ENCODE results near the gene SEC24D. TPM values are rescaled to one million over a fixed set of nuclear protein-coding genes. Genes with fewer than 3 reads are reported as not detected.

Gene SEC24D
- total RNA-seq, 2 experiments from 2014 or later: 28.4 to 29.7 TPM

DNA sequence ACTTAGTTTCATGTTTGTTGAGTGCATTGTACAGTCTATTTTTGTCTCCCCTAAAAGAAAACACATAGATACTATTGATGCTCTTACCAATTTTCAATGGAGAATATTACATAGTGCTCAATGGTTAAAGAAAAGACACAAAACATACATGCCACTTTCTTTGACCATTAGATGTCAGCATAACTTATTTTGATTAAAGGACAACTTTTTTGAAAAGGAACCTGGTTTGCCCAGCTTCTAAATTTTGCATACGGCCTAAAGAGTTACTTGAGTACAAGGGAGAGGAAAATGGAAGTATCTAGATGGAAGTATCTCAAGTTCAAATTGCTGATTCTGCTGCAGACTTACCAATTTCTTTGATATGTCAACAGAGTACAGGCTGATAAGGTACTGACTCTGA, 82.2 kb downstream of the SEC24D start:
- intact Hi-C loops (cut with micrococcal nuclease): no loop called here
- CTCF ChIA-PET: interaction anchor here (1.0 to 1.8 kb wide), 2 partner anchors 12 to 18 kb away, joined by 3 to 6 read pairs; no protein-coding TSS in a partner anchor
- peaks cover 12% of the 10 kb centered on the region for H3K36me3 Mint-ChIP-seq (ENCODE audit: low read depth)

DNA sequence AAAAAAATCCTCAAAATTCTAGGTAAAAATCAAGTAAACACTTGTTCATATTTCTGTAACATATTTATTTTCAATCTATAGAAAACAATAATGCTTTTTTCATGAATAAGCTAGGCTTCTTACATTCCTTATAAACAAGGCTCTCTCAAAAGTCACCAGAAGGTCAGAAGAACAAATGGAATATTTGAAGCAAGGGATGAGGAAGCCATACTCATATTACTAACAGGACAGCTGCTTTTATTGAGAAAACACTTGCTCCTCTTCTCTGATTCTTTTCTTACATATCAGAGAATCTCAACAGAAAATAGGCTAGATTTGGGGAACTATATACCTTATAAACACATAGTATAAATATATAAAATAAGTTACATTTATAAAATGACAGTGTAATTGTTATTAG, 82.8 kb downstream of the SEC24D start:
- intact Hi-C loops (cut with micrococcal nuclease): no loop called here
- CTCF ChIA-PET: interaction anchor here (0.6 to 1.8 kb wide), 2 partner anchors 18 to 138 kb away, joined by 4 to 6 read pairs; no protein-coding TSS in a partner anchor
- H3K27ac Mint-ChIP-seq: no peak overlapping the region

More for the DNA sequence above, 82.2 kb downstream of the SEC24D start:
- Mint-ChIP-seq H3K4me1 (ENCODE audit: low read depth) (no peaks in the 10 kb centered on the region), H3K4me3 (no peak overlapping the region), H3K9me3 (no peaks in the 10 kb centered on the region), H3K27ac (no peak overlapping the region), H3K27me3 (ENCODE audit: low read depth) (no peaks in the 10 kb centered on the region)
- no peak for DNase-seq

DNA sequence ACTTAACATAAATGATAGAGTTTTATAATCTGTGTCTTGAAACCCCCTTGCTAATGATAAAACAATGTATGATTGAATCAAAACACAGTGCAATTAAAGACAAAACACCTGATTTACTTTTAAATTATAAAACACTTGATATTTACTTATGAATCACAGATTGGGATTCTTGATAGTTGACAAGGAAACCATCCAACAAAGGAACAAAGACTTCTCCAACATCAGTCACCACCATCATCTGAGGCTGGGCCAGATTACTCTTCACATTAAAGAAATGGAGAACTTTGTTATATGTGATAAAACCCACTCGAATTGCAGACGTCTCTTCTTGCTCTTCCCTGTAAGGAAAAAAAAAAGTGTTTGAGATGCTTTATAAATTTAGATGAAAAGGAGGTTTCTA, 83.4 kb downstream of the SEC24D start:
- no peak overlapping the region for H3K4me3 Mint-ChIP-seq
- H3K27me3 Mint-ChIP-seq (ENCODE audit: low read depth): no peaks in the 10 kb centered on the region
- H3K9me3 Mint-ChIP-seq: no peaks in the 10 kb centered on the region
- no peak for DNase-seq
- intact Hi-C loops (cut with micrococcal nuclease): no loop called here
- no peak overlapping the region for H3K27ac Mint-ChIP-seq
- CTCF ChIA-PET: interaction anchor here (0.6 kb wide), 1 partner anchor 139 kb away, joined by 4 read pairs; no protein-coding TSS in a partner anchor
- peaks cover 12% of the 10 kb centered on the region for H3K36me3 Mint-ChIP-seq (ENCODE audit: low read depth)
- H3K4me1 Mint-ChIP-seq (ENCODE audit: low read depth): no peaks in the 10 kb centered on the region

More for the DNA sequence above, 82.8 kb downstream of the SEC24D start:
- H3K36me3 Mint-ChIP-seq (ENCODE audit: low read depth): peaks cover 12% of the 10 kb centered on the region
- H3K27me3 Mint-ChIP-seq (ENCODE audit: low read depth): no peaks in the 10 kb centered on the region
- no peaks in the 10 kb centered on the region for H3K4me1 Mint-ChIP-seq (ENCODE audit: low read depth)
- no peak overlapping the region for H3K4me3 Mint-ChIP-seq
- no peak for DNase-seq
- H3K9me3 Mint-ChIP-seq: no peaks in the 10 kb centered on the region

DNA sequence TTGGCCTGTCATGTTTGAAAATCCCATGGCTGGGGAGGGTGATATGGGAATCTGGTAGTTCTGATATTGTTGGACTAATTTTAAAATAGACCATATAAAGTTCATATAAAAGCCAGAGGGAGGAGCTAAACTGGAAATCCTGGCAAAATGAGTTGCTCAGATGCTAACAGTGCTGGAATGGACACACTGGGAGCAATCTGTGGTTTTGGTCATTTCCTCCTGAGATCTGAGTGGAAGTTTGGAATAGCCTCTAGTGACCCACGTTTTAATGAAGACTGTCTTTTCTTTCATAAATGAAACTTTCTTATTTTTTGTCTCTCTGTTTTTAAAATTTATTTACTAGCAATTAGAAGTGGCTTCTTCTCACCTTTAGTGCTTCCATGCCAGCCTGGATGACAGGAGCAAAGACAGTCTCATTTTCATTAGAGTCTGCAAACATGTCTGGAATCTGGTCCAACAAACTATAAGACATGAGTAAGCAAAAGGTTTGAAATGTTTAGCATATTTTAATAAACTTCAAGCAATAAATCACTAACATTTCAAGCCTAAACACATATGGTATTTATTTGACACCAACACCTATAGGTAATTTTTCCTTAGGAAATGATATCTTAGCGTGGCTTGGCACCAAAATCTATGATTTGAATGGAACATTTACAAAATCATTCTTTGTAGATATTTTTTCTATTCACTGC, 84.2 kb downstream of the SEC24D start:
- Mint-ChIP-seq H3K4me3 (no peak overlapping the region), H3K36me3 (ENCODE audit: low read depth) (peaks cover 10% of the 10 kb centered on the region), H3K9me3 (no peaks in the 10 kb centered on the region), H3K4me1 (ENCODE audit: low read depth) (no peaks in the 10 kb centered on the region), H3K27me3 (ENCODE audit: low read depth) (no peaks in the 10 kb centered on the region), H3K27ac (no peak overlapping the region)
- intact Hi-C loops (cut with micrococcal nuclease): no loop called here
- CTCF ChIA-PET: interaction anchor here (0.6 kb wide), 1 partner anchor 142 kb away, joined by 3 read pairs; no protein-coding TSS in a partner anchor
- DNase-seq: no peak

DNA sequence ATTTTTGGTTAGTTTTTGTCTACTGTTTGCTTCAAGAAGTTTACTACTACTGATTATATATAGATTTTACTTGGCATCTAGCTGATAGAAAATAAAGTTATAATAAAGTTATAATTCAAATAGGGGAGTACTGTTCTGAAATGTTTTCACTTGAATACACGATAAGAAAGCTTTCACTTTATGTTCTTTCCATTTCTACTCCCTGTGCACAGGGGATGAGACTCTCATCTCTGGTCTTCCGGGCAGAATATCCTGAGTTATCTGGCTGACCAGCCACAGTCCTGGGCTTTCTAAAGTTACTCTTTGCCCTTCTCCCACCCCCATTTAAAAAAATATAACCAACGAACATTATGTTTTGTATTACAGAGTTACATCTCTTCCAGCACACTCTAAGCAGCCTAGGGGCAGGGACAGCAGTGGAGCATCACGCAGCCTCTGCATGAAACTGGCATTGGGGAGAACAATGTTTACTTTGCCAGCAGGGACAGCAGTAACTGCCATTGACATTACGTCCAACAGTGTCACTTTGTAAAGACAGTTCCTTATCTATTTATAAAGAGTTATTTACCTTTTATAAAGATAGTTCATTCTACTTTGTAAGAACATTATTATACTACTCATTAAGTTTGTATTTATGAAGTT, 86.5 kb downstream of the SEC24D start:
- Mint-ChIP-seq H3K36me3 (ENCODE audit: low read depth) (peaks cover 13% of the 10 kb centered on the region), H3K9me3 (no peaks in the 10 kb centered on the region), H3K27ac (no peak overlapping the region), H3K4me1 (ENCODE audit: low read depth) (no peaks in the 10 kb centered on the region), H3K4me3 (no peak overlapping the region), H3K27me3 (ENCODE audit: low read depth) (no peaks in the 10 kb centered on the region)
- intact Hi-C loops (cut with micrococcal nuclease): no loop called here
- CTCF ChIA-PET: no interaction called here
- no peak for DNase-seq

DNA sequence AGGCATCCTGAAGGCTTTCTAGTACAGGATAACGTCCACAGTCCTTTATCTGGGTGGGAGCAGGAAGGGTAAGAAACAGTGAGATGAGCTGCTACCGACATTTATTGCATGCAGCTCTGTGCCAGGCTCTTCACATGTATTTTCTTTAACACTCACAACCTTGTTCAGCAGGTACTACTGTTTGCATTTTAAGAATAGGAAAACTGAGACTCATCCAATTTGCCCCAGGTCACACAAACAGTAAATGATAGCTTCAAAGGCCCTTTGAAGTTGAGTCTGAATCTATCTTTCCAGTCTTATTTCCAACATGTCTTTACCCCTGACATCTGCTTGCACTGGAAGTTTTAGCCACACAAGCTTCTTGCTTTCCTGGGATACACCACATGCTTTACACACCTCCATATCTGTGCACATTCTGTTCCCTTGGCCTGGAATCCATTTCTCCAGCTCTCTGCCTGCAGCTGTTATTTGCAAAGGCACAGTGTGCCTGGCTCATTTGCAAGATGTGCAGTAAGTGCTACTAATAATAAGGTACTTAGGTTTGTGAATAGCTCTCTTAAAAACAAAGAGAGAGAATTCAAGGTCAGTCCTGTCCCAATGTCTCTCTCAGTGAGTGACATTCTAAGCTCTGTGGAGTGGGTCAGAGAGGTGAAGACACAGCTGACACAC, 89.5 kb downstream of the SEC24D start:
- no peaks in the 10 kb centered on the region for H3K4me1 Mint-ChIP-seq (ENCODE audit: low read depth)
- intact Hi-C loops (cut with micrococcal nuclease): no loop called here
- DNase-seq: no peak
- no peaks in the 10 kb centered on the region for H3K27me3 Mint-ChIP-seq (ENCODE audit: low read depth)
- H3K27ac Mint-ChIP-seq: no peak overlapping the region
- CTCF ChIA-PET: interaction anchor here (0.6 to 1.7 kb wide), 3 partner anchors 118 to 185 kb away, joined by 3 to 7 read pairs (median 5); no protein-coding TSS in a partner anchor
- H3K36me3 Mint-ChIP-seq (ENCODE audit: low read depth): peaks cover 11% of the 10 kb centered on the region
- H3K4me3 Mint-ChIP-seq: no peak overlapping the region
- H3K9me3 Mint-ChIP-seq: no peaks in the 10 kb centered on the region

DNA sequence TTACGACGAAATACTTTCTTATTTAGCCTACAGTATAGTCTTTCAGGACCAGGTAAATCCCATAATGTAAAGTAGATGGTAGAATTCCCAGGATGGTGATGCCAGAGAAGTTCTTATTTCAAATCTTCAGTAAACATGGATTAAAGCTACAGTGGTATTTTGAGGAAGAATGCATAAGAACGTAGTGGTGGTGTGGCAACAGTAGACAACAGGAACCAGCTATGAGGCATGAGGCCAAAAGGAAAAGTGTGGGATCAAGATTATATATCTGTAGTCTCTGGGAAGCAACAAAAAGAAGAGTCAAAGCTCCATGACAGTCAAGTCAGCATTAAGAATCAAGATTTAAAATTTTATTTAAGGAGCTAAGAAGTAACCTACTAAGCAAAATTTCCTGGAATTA, 90.6 kb downstream of the SEC24D start:
- Mint-ChIP-seq H3K4me1 (ENCODE audit: low read depth) (no peaks in the 10 kb centered on the region), H3K4me3 (no peak overlapping the region), H3K36me3 (ENCODE audit: low read depth) (peaks cover 15% of the 10 kb centered on the region), H3K9me3 (no peaks in the 10 kb centered on the region), H3K27ac (no peak overlapping the region), H3K27me3 (ENCODE audit: low read depth) (no peaks in the 10 kb centered on the region)
- CTCF ChIA-PET: interaction anchor here (0.7 to 1.7 kb wide), 2 partner anchors 145 to 231 kb away, joined by 3 to 5 read pairs; no protein-coding TSS in a partner anchor
- DNase-seq: no peak
- intact Hi-C loops (cut with micrococcal nuclease): no loop called here

DNA sequence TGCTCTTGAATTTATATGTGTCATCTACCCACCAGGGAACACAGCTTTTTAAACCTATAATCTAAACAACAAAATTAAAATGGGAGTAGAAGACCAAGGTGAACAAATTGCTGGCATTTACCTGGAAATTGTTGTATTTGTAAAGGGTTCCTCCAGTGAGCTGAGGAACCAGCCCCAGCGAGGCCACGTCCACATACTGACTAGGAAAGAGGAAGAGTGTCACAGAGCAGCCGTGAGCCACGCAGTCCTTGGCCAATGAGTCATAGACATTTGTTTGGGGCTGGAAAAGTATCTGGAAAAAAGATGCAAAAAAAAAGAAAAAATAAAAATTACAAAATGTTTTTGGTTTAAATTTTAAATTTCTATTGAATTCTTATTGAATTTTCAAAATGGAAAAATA, 92.1 kb downstream of the SEC24D start:
- intact Hi-C loops (cut with micrococcal nuclease): no loop called here
- no peak for DNase-seq
- H3K4me1 Mint-ChIP-seq (ENCODE audit: low read depth): no peaks in the 10 kb centered on the region
- CTCF ChIA-PET: no interaction called here
- no peaks in the 10 kb centered on the region for H3K27me3 Mint-ChIP-seq (ENCODE audit: low read depth)
- no peak overlapping the region for H3K4me3 Mint-ChIP-seq
- peaks cover 22% of the 10 kb centered on the region for H3K36me3 Mint-ChIP-seq (ENCODE audit: low read depth)
- no peak overlapping the region for H3K27ac Mint-ChIP-seq
- no peaks in the 10 kb centered on the region for H3K9me3 Mint-ChIP-seq

DNA sequence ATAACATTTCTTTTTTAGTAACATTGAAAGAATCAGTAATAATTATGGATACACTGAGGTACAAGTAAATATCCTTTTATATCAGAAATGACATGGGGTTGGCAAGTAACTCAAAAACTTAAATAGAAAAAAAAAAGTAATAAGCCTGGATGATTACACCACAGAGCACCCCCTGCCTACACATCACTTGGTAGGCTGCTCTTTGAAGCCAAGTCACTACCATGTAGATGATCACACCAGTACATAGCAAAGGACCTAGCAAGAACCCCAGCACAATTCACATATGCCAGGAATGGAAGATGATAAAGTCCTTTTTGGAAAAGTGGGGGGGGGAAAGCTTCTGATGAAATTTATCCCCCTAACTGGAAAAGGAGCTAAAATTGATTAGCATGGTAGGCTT, 93.9 kb downstream of the SEC24D start:
- DNase-seq: no peak
- no peak overlapping the region for H3K4me3 Mint-ChIP-seq
- H3K36me3 Mint-ChIP-seq (ENCODE audit: low read depth): peaks cover 29% of the 10 kb centered on the region
- H3K9me3 Mint-ChIP-seq: no peaks in the 10 kb centered on the region
- no peaks in the 10 kb centered on the region for H3K27me3 Mint-ChIP-seq (ENCODE audit: low read depth)
- CTCF ChIA-PET: interaction anchor here (0.7 to 1.2 kb wide), 6 partner anchors 15 to 182 kb away, joined by 3 to 7 read pairs (median 4); no protein-coding TSS in a partner anchor
- intact Hi-C loops (cut with micrococcal nuclease): no loop called here
- no peaks in the 10 kb centered on the region for H3K4me1 Mint-ChIP-seq (ENCODE audit: low read depth)
- no peak overlapping the region for H3K27ac Mint-ChIP-seq

DNA sequence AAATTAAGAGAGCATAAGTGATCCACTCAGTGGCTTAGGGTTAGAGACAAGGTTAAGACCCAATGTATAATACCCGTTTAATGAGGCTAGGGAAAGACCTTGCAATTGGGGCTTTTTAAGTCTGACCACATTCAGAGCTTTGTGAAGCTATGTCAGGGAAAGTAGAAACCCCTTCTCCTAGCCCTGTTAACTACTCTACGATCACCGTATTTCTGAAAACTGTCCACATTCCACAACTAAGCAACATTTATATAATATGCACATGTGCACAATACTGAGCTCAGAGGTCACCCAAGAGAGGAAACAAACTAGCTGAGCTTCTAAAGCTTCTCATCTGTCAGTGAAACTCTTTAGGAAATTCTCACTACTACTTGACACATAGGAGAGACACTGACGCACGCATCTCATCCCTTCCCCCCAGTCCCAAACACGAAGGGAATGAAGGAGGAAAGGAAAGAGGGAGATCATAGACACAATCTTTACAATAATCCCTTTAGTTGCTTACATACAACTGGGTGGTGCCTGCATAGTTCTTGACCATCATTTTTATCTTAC, 94.5 kb downstream of the SEC24D start:
- Mint-ChIP-seq H3K27ac (no peak overlapping the region), H3K27me3 (ENCODE audit: low read depth) (no peaks in the 10 kb centered on the region), H3K4me3 (no peak overlapping the region), H3K9me3 (no peaks in the 10 kb centered on the region), H3K36me3 (ENCODE audit: low read depth) (peaks cover 29% of the 10 kb centered on the region), H3K4me1 (ENCODE audit: low read depth) (no peaks in the 10 kb centered on the region)
- CTCF ChIA-PET: interaction anchor here (0.8 to 1.1 kb wide), 6 partner anchors 13 to 154 kb away, joined by 3 to 7 read pairs (median 4); no protein-coding TSS in a partner anchor
- no peak for DNase-seq
- intact Hi-C loops (cut with micrococcal nuclease): loop anchor here (1.0 kb wide), 2 partner anchors 149 to 228 kb away; no protein-coding TSS in a partner anchor

DNA sequence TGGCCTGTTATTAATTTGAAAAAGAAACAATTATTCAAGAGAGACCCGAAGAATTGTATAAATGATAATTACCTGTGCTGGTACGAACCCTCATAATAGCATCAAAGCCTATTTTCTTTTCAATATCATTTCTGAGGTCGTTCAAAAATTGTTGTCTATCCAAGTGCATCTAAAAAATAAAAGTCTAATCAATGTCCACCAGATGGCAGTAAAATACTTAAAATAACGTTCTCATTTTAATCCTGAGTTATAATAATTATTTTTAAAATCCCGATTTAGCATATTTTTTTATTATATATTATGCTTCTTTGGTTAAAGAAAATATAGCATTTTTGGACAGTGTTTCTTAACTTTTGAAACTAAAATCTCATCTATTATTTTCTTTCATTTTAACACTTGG, 95.1 kb downstream of the SEC24D start:
- no peak overlapping the region for H3K4me3 Mint-ChIP-seq
- peaks cover 29% of the 10 kb centered on the region for H3K36me3 Mint-ChIP-seq (ENCODE audit: low read depth)
- H3K27ac Mint-ChIP-seq: no peak overlapping the region
- DNase-seq: no peak
- CTCF ChIA-PET: interaction anchor here (0.8 to 1.1 kb wide), 5 partner anchors 13 to 154 kb away, joined by 3 to 7 read pairs (median 4); no protein-coding TSS in a partner anchor
- no peaks in the 10 kb centered on the region for H3K27me3 Mint-ChIP-seq (ENCODE audit: low read depth)
- H3K4me1 Mint-ChIP-seq (ENCODE audit: low read depth): no peaks in the 10 kb centered on the region
- intact Hi-C loops (cut with micrococcal nuclease): loop anchor here (1.0 kb wide), 2 partner anchors 149 to 228 kb away; no protein-coding TSS in a partner anchor
- no peaks in the 10 kb centered on the region for H3K9me3 Mint-ChIP-seq
